ENCODE data around the gene DSCAM. TPM values are rescaled to one million over a fixed set of nuclear protein-coding genes. Genes with fewer than 3 reads are reported as not detected.
"Not testable (repeated sequence)": the region's sequence is repeated elsewhere in the genome, so short reads cannot be mapped to it uniquely, and the experiment has no call there.

Gene DSCAM
- total RNA-seq, 1 donor from 2014 or later: not detected

- no peak for DNase-seq (ENCODE audit: low read depth in 2 of 2)
Observed at GRCh38 chr21:40060083-40060677, 786.8 kb downstream of the DSCAM start.

GRCh38 chr21:40057331-40057730 lies 789.6 kb downstream of the DSCAM start:
- no peak for DNase-seq (ENCODE audit: low read depth in 2 of 2)

GRCh38 chr21:40056031-40056430 lies 790.9 kb downstream of the DSCAM start:
- no peak for DNase-seq (ENCODE audit: low read depth in 2 of 2)

GRCh38 chr21:40054403-40054802 lies 792.6 kb downstream of the DSCAM start:
- DNase-seq (ENCODE audit: low read depth in 2 of 2): no peak

- no peak for DNase-seq (ENCODE audit: low read depth in 2 of 2)
Observed at GRCh38 chr21:40053007-40053406, 794.0 kb downstream of the DSCAM start.

- DNase-seq (ENCODE audit: low read depth in 2 of 2): no peak
Observed at GRCh38 chr21:40052276-40052675, 794.7 kb downstream of the DSCAM start.

GRCh38 chr21:40051801-40052200 lies 795.2 kb downstream of the DSCAM start:
- no peak for DNase-seq (ENCODE audit: low read depth in 2 of 2)

GRCh38 chr21:40049931-40050290 lies 797.0 kb downstream of the DSCAM start:
- no peak for DNase-seq (ENCODE audit: low read depth in 2 of 2)

- no peak for DNase-seq (ENCODE audit: low read depth in 2 of 2)
Observed at GRCh38 chr21:40049031-40049930, 797.7 kb downstream of the DSCAM start.

- DNase-seq (ENCODE audit: low read depth in 2 of 2): no peak
Observed at GRCh38 chr21:40047993-40048730, 798.8 kb downstream of the DSCAM start.

GRCh38 chr21:40047211-40047610 lies 799.7 kb downstream of the DSCAM start:
- no peak for DNase-seq (ENCODE audit: low read depth in 2 of 2)

GRCh38 chr21:40043866-40044265 lies 803.1 kb downstream of the DSCAM start:
- no peak for DNase-seq (ENCODE audit: low read depth in 2 of 2)

- no peak for DNase-seq (ENCODE audit: low read depth in 2 of 2)
Observed at GRCh38 chr21:40043423-40043822, 803.5 kb downstream of the DSCAM start.

GRCh38 chr21:40041446-40041845 lies 805.5 kb downstream of the DSCAM start:
- no peak for DNase-seq (ENCODE audit: low read depth in 2 of 2)

- not testable (repeated sequence) for DNase-seq (ENCODE audit: low read depth in 2 of 2)
Observed at GRCh38 chr21:40033156-40033782, 813.7 kb downstream of the DSCAM start.

- DNase-seq (ENCODE audit: low read depth in 2 of 2): no peak
Observed at GRCh38 chr21:40029888-40030287, 817.1 kb downstream of the DSCAM start.

GRCh38 chr21:40028393-40028792 lies 818.6 kb downstream of the DSCAM start:
- DNase-seq (ENCODE audit: low read depth in 2 of 2): not testable (repeated sequence)

GRCh38 chr21:40021558-40022351 lies 825.2 kb downstream of the DSCAM start:
- DNase-seq (ENCODE audit: low read depth in 2 of 2): no peak

GRCh38 chr21:40020651-40021050 lies 826.3 kb downstream of the DSCAM start:
- DNase-seq (ENCODE audit: low read depth in 2 of 2): no peak

- no peak for DNase-seq (ENCODE audit: low read depth in 2 of 2)
Observed at GRCh38 chr21:40018871-40019475, 828.0 kb downstream of the DSCAM start.

GRCh38 chr21:40016667-40017066 lies 830.3 kb downstream of the DSCAM start:
- no peak for DNase-seq (ENCODE audit: low read depth in 2 of 2)
